ENCODE results near the gene ADAMTSL3. TPM values are rescaled to one million over a fixed set of nuclear protein-coding genes. Genes with fewer than 3 reads are reported as not detected.

ADAMTSL3 gene
- total RNA-seq, 1 experiment from 2014 or later, result 0.05 TPM

- TF ChIP-seq RAD21 (IDR thresholded peaks at IDR 0.05; ENCODE audit: low read depth), result no peak
- TF ChIP-seq TCF7L2 (IDR thresholded peaks at IDR 0.05; ENCODE audit: borderline replicate concordance, extremely low read depth, insufficient read depth, insufficient read length), result no peak
- no peak for TF ChIP-seq ZFX (IDR thresholded peaks at IDR 0.05)
- TF ChIP-seq ELF1 (IDR thresholded peaks at IDR 0.05; ENCODE audit: borderline replicate concordance, low read depth), result no peak
Observed at GRCh38 chr15:83928392-83928734, 274.4 kb downstream of the ADAMTSL3 start (continued).

GRCh38 chr15:83928878-83929418 is 275.0 kb downstream of the ADAMTSL3 start:
- Histone ChIP-seq H3K9ac (ENCODE audit: low read length) (no peak overlapping the region), H3K79me2 (ENCODE audit: insufficient read depth, low read length) (no peaks in the 10 kb centered on the region), H3K36me3 (ENCODE audit: control insufficient read depth in 1 of 2, insufficient read depth in 2 of 2, low read length in 2 of 2) (no peaks in the 10 kb centered on the region), H4K20me1 (ENCODE audit: insufficient read depth) (no peaks in the 10 kb centered on the region), H3K4me2 (ENCODE audit: low read length) (no peak overlapping the region), H3K27ac (ENCODE audit: low read depth, low read length) (no peak overlapping the region), H3K4me1 (ENCODE audit: control insufficient read depth in 1 of 2, insufficient read depth in 2 of 2, low read length in 2 of 2) (no peaks in the 10 kb centered on the region), H2AFZ (ENCODE audit: low read depth, low read length, poor library complexity, severe bottlenecking) (no peak overlapping the region), H3K9me3 (ENCODE audit: control insufficient read depth in 1 of 2, insufficient read depth in 1 of 2, low read depth in 1 of 2, low read length in 2 of 2) (no peaks in the 10 kb centered on the region), H3K27me3 (ENCODE audit: insufficient read depth, low read length) (peaks cover 11% of the 10 kb centered on the region; the same call in 1 of the 2 replicates), H3K4me3 (replicated peaks in 1 of 2; ENCODE audit: low read depth in 1 of 2, low read length in 2 of 2) (no peak overlapping the region), H3K9me2 (ENCODE audit: insufficient read depth) (no peaks in the 10 kb centered on the region)
- ChIA-PET POLR2A (no interaction called here), RAD21 (ENCODE audit: low non-redundant PET in 1 of 2, low total read pairs in 2 of 2, uncharacterized antibody in 2 of 2, unreplicated experiment in 2 of 2) (no interaction called here), CTCF (no interaction called here)
- DNase-seq (ENCODE audit: low read depth, low spot score), result no peak
- BruUV-seq (replicated peaks), result no TSS peak
- intact Hi-C loops (cut with micrococcal nuclease), result no loop called here
- TF ChIP-seq FOSL1 (IDR thresholded peaks at IDR 0.05; ENCODE audit: low read depth), result no peak
- TF ChIP-seq RAD21 (IDR thresholded peaks at IDR 0.05; ENCODE audit: low read depth), result no peak
- no peak for TF ChIP-seq CEBPB (IDR thresholded peaks at IDR 0.05; ENCODE audit: low read depth)
- TF ChIP-seq SP1 (IDR thresholded peaks at IDR 0.05; ENCODE audit: low read depth), result no peak
- no peak for TF ChIP-seq REST (IDR thresholded peaks at IDR 0.05; ENCODE audit: low read depth)
- no peak for TF ChIP-seq EZH2phosphoT487 (IDR thresholded peaks at IDR 0.05; ENCODE audit: borderline replicate concordance)
- TF ChIP-seq YY1 (IDR thresholded peaks at IDR 0.05; ENCODE audit: extremely low read depth, insufficient replicate concordance, low read depth, low read length), result no peak
- no peak for TF ChIP-seq SRF (IDR thresholded peaks at IDR 0.05; ENCODE audit: low read depth)
- no peak for TF ChIP-seq MAX (IDR thresholded peaks at IDR 0.05)
- TF ChIP-seq ZNF274 (IDR thresholded peaks at IDR 0.05; ENCODE audit: low read depth, low read length), result no peak
- no peak for TF ChIP-seq EZH2 (IDR thresholded peaks at IDR 0.05)
- no peak for ATAC-seq

Measured in HCT116 (cell line).